HG02884 (cell line): ENCODE data around the gene RPP38.

Experiments
- ATAC-seq: cut with Tn5 transposase; IDR thresholded peaks from one replicate; pipeline ENCODE4 v1.9.1; 2021; ENCODE audit warnings: mild to moderate bottlenecking, moderate library complexity; ENCODE audit not compliant: unreplicated experiment

Gene RPP38

GRCh38 chr10:15149042-15149771 lies 52.1 kb downstream of the RPP38 start:
- ATAC-seq: no peak

GRCh38 chr10:15150563-15150962 lies 53.4 kb downstream of the RPP38 start:
- ATAC-seq: no peak

- no peak for ATAC-seq
Observed at GRCh38 chr10:15152556-15152955, 55.4 kb downstream of the RPP38 start.
